NK-92 (cell line): Measurements from ENCODE around the gene DLD.
"Not testable (repeated sequence)": the region's sequence is repeated elsewhere in the genome, so short reads cannot be mapped to it uniquely, and the experiment has no call there.

Experiments
- DNase-seq: peaks from one replicate; lab custom pipeline; 2025; ENCODE audit not compliant: unreplicated experiment; lab: John Stamatoyannopoulos, UW

Gene DLD

DNA sequence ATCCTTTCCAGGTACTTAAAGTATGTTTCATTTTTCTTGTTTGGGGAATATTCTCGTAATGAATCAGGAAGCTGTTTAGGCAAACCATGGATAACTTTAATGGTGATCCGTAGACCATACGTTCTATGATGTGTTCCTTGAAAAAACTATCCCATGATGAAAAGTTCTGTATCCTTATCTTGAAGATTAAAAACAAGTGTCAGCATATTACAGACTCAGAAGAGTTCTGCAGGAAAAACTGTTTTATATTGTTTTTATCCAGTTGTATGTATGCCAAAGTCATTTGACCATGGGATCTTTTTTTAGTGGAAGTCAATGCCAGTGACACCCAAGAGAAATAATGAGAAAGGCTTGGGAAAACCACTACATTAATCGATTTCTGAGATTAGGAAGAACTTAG lies 52.0 kb downstream of the DLD start:
- DNase-seq = no peak

DNA sequence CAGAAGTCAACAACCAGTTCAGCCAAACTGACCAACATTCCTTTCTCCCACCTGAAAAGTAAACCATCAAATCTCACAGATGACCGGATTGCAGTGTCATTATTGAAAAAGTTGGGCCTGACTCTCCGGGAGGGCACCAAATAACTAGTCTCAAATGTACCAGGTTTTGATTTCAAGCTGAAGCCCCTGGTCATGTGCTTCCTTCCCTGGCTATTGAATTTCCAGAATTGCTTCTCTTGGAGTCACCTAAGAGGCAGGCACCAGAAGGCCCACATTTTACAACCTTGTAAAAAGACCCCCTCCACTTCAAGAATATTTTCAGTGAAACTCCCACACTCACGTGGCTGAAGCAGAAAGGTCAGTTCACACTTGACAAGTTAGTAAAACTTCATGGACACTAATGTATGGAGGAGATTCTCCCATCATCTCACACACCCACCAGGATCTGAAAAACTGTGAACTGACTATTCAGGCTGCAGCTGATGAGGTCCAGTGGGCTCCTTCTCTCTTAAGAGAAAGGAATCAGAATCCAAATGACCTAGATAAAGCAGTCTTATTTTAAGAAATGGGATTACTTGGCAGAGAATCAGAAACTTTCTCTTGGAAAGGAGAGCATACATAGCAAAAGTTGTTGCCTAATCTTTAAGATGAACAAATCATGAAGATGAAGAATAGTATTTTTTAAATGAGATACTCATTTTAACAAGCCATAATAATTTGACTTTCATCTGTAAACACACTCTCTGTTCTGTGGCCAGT lies 53.6 kb downstream of the DLD start:
- no peak for DNase-seq

DNA sequence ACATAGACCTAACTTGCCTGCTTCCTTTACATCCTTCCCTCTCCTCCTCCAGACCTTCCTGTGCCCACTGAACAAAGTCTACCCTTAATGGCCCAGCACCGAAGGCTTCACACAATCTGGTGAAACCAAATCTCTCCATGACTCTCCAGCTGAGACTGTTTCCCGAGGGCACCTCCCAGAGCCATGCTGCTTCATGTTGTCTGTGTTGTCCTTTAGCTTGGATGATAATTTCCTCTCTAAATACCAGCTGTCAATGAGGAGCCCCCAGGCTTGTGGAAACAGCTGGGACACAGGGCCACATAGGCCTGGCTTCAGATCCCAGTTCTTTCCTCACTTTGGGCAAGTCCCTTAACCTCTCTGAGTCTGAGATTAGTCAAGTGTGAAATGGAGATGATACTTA lies 54.3 kb downstream of the DLD start:
- no peak for DNase-seq

DNA sequence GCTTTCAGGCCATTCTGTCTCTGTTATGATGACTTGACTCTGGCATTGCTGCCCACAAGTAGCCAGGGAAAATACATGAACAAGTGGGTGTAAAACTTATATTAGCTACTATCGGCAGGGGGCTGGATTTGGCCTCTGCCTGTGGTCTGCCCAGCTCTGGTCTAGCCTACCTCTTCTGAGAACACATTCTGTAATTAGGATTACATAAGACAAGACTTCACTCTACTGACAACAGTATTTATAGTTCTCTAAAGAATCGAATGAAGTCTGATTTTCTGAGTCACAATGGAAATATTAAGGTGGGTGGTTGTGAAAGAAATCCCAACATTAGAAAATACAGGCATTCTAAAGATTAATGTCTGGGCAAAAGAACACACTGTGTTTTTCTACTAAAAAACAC lies 55.5 kb downstream of the DLD start:
- DNase-seq = no peak

DNA sequence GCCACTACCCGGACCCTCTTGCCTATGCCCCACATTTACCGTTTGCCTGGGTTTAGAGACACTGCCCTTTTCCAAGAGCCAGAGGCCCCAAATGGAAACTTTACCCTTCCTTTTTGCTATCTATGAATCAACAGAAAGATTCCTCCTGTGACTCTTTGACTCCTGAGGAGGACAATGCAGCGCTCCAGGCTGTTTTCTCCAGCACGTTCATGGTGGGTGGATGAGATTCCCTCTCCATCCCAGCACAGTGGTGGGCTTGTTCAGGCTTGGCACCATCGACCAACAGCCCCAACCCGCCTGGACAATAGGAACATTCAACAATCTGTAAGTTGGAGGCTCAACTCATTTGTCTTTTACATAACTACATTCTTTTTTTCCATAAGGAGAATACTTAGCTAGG lies 55.9 kb downstream of the DLD start:
- DNase-seq = no peak

DNA sequence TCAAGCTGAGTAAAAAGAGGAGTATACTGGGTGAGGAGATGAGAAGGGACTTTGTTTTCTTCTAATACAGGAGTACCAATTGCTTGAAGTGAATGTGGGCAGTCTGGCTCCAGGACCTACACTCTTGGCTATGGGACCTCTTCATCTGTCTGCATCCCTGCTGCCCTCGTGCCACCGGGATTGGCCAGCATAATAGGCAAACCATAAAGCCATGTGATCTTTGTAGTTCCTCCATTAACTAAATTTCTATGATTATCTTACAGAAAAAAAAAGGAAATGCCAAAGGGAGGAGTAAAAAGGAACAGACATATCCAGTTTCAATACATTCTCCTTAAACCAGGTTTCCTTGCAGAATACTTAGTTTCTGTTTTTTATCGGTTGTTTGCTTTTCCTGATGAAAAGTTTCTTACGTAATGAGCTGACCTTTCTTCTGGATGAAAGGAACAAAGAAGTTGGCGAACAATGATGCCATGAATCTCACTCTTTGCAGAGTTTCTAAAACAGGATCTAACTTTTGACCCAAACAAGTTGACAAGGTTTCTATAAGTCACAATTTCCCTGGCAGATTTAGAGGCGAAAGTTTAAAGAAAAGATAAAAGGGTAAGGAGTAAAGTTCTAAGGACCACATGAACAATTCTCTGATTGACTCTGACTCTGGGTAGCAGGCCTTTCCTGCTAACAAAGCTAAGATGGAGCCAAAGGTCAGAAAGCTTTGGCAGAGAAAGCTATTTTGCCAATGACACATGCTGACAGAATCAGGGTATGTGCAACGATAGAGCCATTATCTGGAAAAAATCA lies 57.9 kb downstream of the DLD start:
- no peak for DNase-seq

DNA sequence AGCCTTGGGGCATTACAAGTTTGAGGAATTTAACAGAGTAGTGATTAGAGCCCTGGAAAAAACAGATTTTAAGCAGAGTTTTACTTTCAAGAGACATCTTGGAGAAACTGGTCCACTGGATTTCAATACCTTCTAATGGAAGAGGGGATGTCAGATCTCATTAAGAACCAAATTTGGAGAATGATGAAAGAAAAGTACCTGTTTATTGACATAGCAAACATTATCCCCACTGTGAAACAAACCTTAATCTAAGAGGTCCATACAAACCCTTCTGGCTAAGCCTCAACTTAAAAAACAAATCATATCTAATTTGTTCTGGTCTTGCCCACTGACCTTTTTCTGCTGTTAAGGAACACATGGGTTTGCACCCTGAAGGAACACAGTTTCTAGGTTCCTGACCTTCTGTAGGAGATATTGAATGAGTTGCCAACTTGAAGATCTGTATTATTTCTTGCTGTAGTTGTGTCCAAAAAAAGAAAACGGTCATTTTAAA lies 58.5 kb downstream of the DLD start:
- no peak for DNase-seq

DNA sequence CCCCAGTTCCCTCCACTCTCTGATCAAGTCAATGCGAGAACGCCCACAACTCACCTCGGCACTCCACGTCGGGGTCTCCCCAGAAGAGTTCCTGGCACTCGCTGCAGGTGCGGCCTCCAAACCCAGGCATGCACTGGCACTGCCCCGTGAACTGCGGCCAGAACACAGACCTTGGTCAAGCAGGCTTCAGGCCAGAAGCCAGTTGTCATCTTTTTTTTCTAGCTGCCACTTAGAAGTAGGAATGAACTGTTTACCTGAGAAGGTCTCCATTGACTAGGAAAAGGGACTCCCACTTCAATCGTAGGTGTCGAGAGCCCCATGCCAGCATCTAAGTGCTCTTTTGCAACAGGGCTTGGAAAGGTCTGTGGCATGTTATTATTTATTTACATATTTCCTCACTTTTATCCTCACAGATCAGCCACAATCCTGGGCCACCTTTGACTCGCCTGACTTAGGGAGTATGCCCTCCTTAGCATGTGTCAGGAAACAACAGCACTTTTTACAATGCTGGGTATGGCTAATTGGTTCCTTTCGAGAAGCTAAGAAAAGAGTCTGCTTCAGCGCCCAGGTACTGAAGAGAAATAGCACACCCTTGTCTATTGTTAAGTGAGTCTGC lies 60.3 kb downstream of the DLD start:
- DNase-seq = no peak

DNA sequence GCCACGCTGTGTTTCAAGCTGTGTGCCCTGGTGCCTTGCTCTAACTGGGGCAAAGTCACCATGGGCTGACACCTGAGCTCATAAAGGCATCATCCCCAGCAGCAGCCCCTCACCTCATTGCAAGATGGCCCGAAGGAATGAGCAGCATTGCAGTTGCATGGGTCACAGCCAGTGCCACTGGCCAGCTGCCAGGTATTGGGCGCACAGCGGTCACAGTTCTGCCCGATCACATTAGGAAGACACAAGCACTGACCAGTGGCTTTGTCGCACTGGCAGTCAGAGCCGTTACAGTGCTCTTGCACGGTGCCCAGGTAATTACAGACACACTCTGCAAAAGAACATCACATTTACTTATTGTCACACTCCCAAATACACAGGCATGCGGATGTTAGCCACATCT lies 60.9 kb downstream of the DLD start:
- DNase-seq = no peak

DNA sequence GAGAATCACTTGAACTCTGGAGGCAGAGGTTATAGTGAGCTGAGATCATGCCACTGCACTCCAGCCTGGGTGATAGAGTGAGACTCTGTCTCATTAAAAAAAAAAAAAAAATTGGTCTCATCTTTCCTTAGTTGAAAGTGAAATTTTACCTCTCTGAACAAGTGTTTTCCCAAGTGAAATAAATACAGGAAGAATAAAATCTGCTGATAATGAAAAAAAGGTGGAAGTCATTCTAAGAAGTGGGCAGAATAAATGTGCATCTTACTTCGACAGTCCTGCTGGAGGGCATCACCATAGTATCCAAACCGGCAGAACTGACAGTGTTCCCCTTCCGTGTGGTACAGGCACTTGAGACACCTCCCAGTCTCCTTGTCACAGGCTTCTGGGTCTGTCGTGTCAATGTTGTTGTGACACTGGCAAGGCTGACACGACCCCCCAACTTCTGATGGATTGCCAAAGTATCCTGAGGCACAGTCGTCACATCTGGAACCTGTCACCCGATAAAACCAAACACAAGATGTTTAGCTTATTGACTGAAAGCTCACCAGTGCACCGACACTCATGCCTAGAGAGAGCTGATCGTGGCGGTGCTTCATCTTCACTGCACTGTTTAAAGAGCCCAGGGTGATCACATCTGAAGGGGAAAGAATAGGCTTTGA lies 62.4 kb downstream of the DLD start:
- DNase-seq = no peak

DNA sequence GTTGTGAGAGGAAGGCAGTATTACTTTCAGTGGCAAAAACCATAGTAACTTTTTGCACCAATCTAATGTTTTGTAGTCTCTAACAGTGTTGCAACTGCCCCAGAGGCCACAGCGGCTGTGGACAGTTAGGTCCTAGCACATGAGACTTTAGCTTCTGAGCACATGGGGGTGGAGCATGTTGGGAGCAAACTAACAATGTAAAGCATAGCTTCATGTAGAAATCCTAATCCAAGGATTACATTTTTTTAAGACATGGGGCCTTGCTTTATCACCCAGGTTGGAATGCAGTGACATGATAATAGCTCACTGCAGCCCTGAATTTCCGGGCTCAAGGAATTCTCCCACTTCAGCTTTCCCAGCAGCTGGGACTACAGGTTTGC lies 62.9 kb downstream of the DLD start:
- DNase-seq = no peak

DNA sequence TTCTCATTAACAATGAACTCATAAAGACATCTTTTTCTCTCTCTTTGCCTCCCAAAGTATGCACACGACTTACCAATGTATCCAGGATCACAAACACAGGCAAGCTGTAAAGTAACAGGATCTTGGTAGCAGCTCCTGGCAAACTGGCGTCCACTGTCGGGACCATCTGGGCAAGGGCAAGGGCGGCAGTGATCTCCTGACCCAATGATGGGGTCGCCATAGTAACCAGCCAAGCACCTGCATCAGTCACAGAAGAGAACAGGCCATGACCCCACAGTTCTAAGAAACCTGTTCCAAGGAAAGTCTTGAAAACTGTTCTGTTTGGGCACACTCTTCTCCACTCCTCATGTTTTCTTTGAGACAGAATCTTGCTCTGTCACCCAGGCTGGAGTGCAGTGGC lies 64.4 kb downstream of the DLD start:
- DNase-seq = no peak

DNA sequence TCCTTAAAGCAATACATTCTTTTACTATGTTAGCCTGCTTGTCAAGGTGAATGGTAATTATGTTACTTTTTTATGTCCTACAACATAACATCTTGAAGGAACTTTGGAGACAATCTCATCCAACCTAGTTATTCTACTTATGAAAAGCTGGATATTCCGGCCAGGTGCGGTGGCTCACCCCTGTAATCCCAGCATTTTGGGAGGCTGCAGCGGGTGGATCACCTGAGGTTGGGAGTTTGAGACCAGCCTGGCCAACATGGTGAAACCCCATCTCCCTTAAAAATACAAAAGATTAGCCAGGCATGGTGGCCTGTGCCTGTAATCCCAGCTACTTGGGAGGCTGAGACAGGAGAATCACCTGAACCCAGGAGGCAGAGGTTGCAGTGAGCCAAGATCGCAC lies 66.0 kb downstream of the DLD start:
- not testable (repeated sequence) for DNase-seq

DNA sequence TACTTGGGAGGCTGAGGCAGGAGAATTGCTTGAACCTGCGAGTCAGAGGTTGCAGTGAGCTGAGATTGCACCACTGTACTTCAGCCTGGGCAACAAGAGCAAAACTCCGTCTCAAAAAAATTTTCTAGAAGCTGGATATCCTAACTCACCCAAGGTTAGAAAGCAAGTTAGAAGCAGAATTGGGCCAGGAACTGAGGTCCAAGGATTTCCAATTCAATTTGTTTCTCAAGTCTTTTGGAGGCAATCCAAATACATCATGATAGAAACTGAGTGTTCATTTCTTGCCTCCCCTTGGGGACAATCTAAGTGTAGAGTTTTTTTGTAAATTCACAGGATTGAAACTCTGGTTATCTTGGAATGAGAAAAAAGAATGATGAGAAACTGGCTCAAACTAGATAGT lies 66.5 kb downstream of the DLD start:
- no peak for DNase-seq

DNA sequence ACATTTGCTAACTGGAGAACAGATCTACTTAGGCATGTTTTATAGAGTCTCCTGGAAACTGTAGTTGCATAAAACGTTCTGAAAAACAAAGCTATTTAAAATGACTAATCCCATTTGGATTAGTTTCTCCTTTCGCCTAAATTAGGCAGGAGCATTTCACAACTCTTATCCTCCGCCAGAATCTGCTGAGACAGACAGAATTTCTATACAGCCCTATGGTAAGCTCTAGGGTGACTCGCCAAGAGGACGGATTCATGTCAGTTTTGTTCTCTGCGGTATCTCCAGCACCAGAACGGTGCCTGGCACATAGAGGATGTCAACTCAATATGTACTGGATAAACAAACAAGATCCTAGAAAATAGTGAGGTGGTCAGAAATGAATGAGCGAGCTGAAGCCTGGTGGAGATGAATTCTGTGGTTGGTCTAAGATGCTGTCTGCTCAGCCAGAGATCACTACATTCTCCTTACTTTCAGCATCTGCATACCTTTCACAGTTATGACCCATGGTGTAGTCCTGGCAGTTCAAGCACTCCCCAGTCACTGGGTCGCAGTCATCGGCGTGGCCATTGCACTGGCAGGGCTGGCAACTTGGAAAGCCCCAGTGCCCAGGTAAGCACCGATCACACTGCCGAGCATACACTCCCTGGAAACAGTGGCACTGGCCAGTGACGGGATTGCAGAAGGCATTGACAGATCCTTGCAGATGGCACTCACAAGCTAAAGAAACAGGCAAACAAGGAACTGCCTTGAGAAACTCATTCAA lies 68.0 kb downstream of the DLD start:
- no peak for DNase-seq

DNA sequence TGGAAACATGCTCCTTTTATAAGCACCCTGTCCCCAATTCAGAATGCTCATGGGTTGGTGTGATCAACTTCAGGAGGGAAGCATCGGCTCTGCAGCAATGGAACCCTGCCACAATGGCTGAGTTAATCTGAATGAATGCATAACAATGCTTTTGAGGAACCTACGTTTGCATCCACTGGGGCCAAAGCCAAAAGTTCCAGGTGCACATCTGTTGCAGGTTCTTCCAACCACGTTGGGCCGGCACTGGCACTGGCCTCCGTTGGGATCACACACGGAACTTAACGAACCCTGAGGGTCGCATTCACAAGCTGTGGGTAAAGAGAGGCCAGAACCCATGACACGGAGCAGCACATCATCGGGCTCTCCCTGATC lies 68.5 kb downstream of the DLD start:
- DNase-seq = no peak

DNA sequence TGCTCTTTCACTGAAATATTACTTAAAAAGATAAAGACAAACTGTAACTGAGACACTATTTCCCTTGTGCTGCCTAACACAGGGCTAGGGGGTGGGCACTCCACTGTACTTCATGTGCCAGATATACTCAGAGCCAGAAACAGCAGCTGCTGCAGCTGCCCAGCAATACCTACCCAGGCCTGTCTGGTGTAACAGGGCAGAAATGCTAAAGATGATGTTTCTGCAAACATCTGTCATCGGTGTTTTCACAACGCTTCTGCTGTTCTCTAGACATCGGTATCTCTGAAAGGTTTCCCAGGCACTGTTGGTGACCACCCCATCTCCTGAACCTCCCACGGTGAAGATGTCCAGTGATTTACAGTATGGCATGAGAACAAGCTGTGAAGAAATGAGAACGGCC lies 69.3 kb downstream of the DLD start:
- no peak for DNase-seq

DNA sequence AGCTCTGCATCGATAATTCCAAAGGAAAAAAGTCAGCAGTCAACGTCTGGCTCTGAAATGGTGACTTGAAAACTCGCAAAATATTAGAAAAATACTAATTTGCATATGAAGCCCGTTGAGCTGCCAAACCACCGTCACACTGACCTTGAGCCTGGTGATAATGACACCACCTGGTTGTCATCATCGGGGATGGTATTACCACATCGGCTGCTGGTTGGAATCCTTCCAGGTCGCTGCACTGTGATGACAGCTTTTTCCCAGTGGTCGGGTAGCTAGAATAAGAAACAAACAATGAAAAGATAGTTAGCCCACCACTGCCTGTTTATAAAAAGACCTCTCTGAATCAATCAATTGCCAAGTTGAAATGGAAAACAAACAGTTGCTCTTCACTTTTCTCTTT lies 70.4 kb downstream of the DLD start:
- DNase-seq = no peak

DNA sequence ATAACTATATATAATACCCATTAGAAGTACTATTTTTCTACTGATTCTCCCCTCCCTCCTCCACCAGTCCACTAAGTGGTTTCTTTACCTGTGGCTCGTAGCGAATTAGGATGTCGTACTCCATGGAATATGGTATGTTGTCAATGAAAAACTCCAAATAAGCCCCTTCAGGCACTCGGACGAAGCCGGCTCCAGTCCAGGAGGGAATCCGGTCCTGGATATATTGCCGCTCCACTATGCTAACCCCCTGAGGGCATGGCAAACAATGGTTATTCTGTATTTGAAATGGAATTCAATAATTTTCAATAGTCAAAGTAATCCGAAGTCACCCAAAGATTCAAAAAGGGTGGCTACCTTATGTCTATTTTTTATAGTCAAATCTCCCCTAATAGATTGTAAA lies 71.8 kb downstream of the DLD start:
- no peak for DNase-seq

DNA sequence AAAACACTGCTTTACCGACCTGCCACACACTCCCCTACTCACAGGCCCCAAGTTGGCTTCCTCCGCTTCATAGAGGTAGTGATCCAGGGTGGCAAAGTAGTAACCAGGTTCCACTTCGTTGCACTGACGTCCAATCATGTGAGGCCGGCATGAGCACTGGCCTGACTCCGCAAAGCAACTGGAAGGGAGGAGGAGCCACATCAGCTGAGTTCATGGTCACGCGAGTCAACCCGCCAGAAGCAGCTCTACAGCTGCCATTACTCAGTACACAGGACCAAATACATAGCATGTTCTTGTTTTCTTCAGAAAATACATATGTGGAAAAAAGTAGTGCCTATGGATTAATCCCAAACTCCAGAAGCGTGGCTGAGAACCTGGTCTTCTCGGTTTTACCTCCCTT lies 73.5 kb downstream of the DLD start:
- DNase-seq = no peak

DNA sequence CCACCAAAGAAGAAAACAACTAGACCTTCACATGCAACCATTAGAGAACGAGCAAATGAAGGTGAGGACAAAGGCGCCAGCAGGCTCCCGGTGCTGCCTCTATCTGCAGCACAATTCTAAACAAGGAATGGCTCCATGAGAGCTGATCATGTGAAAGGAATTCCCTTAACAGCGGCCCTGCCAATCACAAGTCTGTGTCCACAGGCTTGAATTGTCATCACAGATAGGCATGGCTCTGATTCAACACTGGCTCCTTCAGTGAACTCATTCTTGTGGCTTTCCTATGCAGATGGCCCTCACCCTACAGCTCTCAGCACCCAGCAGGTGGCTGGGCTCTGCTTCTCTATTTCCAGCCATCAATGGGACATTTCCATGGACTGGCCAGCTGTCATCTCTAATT lies 75.7 kb downstream of the DLD start:
- DNase-seq = no peak
